ENCODE results near the gene GLYATL3.
A peak's percentile ranks its signal among the peaks of the same experiment; 100 is the strongest.

Gene GLYATL3

GRCh38 chr6:49499623-49500022 is at the start of gene GLYATL3:
GLYATL3 (plus strand) TSS chr6:49499923; CDS start chr6:49511991, 12,068 bp downstream.
- no peak within 1 kb of the TSS for H3K4me3 ChIP-seq
- H3K9me3 ChIP-seq (ENCODE audit: low read depth, low read length) = no peaks in the 10 kb centered on the region
- no peak within 1 kb of the TSS for H3K27ac ChIP-seq
- no peak within 1 kb of the TSS for H3K9ac ChIP-seq (ENCODE audit: insufficient read length)
- DNase-seq (ENCODE audit: low read depth, low spot score) = no peak
- TF ChIP-seq POLR2AphosphoS5 (IDR thresholded peaks at IDR 0.05; ENCODE audit: borderline replicate concordance, low read depth, low read length) (no peak), FOXP2 (optimal IDR thresholded peaks at IDR 0.05; ENCODE audit: control extremely low read depth, extremely low read length, insufficient read depth) (no peak), EZH2 (IDR thresholded peaks at IDR 0.05) (no peak)
- H3K36me3 ChIP-seq (ENCODE audit: insufficient read depth, low read length) = no peaks in the 10 kb centered on the region

DNA sequence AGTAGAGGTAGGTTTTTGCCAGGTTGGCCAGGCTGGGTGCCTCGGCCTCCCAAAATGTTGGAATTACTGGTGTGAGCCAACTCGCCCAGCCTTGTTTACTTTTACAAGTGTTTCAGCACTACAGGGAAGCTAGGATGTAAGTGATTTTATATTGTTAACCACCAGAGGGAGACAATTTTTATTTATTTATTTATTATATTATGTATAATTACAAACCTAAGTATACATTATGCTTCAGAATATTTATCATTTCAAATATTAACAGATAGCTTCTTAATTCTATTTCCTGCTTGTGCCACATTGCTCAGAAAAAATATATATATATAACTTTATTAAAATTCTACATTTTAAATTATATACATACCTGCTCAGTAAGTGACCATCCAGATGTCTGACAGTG is 46.5 kb upstream of the GLYATL3 start:
- H3K9ac ChIP-seq (ENCODE audit: insufficient read length) = no peak overlapping the region
- TF ChIP-seq EZH2 (IDR thresholded peaks at IDR 0.05) (no peak), FOXP2 (optimal IDR thresholded peaks at IDR 0.05; ENCODE audit: control extremely low read depth, extremely low read length, insufficient read depth) (no peak), POLR2AphosphoS5 (IDR thresholded peaks at IDR 0.05; ENCODE audit: borderline replicate concordance, low read depth, low read length) (no peak)
- H3K36me3 ChIP-seq (ENCODE audit: insufficient read depth, low read length) = peaks cover 36% of the 10 kb centered on the region
- no peak overlapping the region for H3K27ac ChIP-seq
- H3K9me3 ChIP-seq (ENCODE audit: low read depth, low read length) = no peaks in the 10 kb centered on the region
- no peak overlapping the region for H3K4me3 ChIP-seq
- DNase-seq (ENCODE audit: low read depth, low spot score) = no peak

DNA sequence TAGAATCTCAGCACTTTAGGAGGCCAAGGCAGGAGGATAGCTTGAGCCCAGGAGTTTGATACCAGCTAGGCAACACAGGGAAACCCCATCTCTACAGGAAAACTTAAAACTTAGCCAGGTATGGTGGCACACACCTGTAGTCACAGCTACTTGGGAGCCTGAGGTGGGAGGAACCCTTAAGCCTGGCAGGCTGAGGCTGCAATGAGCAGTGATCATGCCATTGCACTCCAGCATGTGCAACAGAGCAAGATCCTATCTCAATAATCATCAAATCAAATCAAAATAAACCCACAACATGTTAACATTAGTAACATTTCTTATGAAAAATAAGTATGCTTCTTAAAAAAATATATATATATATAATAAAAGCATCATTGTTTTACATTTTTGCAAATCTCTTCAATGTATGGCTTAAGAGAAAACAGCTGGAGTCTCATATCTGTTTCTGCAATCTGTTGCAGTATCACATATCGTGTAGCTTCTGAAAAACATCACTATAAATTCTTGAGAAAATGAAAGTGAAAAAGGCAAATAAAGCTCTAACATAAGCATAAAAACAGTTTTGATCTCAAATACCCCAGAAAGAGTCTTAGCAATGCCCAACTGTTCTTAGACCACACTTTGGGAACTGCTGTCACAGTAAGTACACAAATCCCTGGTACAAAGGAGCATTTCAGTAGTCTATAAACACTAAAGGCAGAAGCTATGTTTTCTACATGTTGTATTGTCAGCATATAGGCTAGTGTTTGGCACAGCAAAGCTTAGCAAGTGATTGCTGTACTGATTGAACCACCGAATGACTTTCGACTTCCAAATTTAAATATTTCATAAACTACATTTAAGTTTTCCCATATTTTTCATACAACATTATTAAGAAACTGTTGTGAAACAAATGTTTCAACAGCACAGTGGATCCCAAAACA is 44.7 kb upstream of the GLYATL3 start:
- no peak overlapping the region for H3K9ac ChIP-seq (ENCODE audit: insufficient read length)
- TF ChIP-seq FOXP2 (optimal IDR thresholded peaks at IDR 0.05; ENCODE audit: control extremely low read depth, extremely low read length, insufficient read depth) (no peak), EZH2 (IDR thresholded peaks at IDR 0.05) (no peak), POLR2AphosphoS5 (IDR thresholded peaks at IDR 0.05; ENCODE audit: borderline replicate concordance, low read depth, low read length) (no peak)
- no peak for DNase-seq (ENCODE audit: low read depth, low spot score)

GRCh38 chr6:49457771-49458170 is 42.0 kb upstream of the GLYATL3 start:
- H3K4me3 ChIP-seq = no peak overlapping the region
- no peak for TF ChIP-seq EZH2 (IDR thresholded peaks at IDR 0.05)
- no peak for TF ChIP-seq POLR2AphosphoS5 (IDR thresholded peaks at IDR 0.05; ENCODE audit: borderline replicate concordance, low read depth, low read length)
- peaks cover 24% of the 10 kb centered on the region for H3K36me3 ChIP-seq (ENCODE audit: insufficient read depth, low read length)
- no peaks in the 10 kb centered on the region for H3K9me3 ChIP-seq (ENCODE audit: low read depth, low read length)
- DNase-seq (ENCODE audit: low read depth, low spot score) = no peak
- no peak overlapping the region for H3K27ac ChIP-seq
- H3K9ac ChIP-seq (ENCODE audit: insufficient read length) = no peak overlapping the region

More for the DNA sequence above, 44.7 kb upstream of the GLYATL3 start:
- Histone ChIP-seq H3K27ac (no peak overlapping the region), H3K9me3 (ENCODE audit: low read depth, low read length) (no peaks in the 10 kb centered on the region), H3K4me3 (no peak overlapping the region), H3K36me3 (ENCODE audit: insufficient read depth, low read length) (peaks cover 36% of the 10 kb centered on the region)

DNA sequence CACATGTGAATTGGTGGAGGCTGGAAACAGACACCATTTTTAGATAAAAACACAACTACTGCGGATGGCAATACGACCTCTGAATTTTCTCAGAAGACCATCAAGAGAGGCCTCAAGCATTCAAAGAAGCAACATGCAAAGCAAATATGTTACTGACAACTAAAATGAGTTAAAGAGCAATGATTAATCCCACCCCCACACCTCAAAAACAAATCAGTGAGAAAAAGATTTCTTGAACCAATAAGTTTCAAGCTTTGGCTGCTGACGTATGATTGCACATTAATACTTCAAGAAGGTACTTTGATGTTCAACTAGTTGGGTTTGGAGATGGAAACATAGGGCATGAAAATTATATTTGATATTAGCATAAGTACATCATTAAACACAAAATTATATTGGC is 37.7 kb upstream of the GLYATL3 start:
- Histone ChIP-seq H3K9ac (ENCODE audit: insufficient read length) (peak overlapping the region; percentile 92), H3K27ac (no peak overlapping the region), H3K9me3 (ENCODE audit: low read depth, low read length) (no peaks in the 10 kb centered on the region), H3K4me3 (peak overlapping the region; percentile 95), H3K36me3 (ENCODE audit: insufficient read depth, low read length) (peaks cover 15% of the 10 kb centered on the region)
- no peak for DNase-seq (ENCODE audit: low read depth, low spot score)
- TF ChIP-seq EZH2 (IDR thresholded peaks at IDR 0.05) (no peak), POLR2AphosphoS5 (IDR thresholded peaks at IDR 0.05; ENCODE audit: borderline replicate concordance, low read depth, low read length) (no peak), FOXP2 (optimal IDR thresholded peaks at IDR 0.05; ENCODE audit: control extremely low read depth, extremely low read length, insufficient read depth) (no peak)

- H3K9me3 ChIP-seq (ENCODE audit: low read depth, low read length) = no peaks in the 10 kb centered on the region
- TF ChIP-seq POLR2AphosphoS5 (IDR thresholded peaks at IDR 0.05; ENCODE audit: borderline replicate concordance, low read depth, low read length) (no peak), FOXP2 (optimal IDR thresholded peaks at IDR 0.05; ENCODE audit: control extremely low read depth, extremely low read length, insufficient read depth) (no peak), EZH2 (IDR thresholded peaks at IDR 0.05) (no peak)
- peak overlapping the region; percentile 92 for H3K9ac ChIP-seq (ENCODE audit: insufficient read length)
- DNase-seq (ENCODE audit: low read depth, low spot score) = no peak
- no peak overlapping the region for H3K27ac ChIP-seq
- peaks cover 11% of the 10 kb centered on the region for H3K36me3 ChIP-seq (ENCODE audit: insufficient read depth, low read length)
- H3K4me3 ChIP-seq = peak overlapping the region; percentile 95
These were observed 37.2 kb upstream of the GLYATL3 start for GRCh38 chr6:49462599-49462926.

DNA sequence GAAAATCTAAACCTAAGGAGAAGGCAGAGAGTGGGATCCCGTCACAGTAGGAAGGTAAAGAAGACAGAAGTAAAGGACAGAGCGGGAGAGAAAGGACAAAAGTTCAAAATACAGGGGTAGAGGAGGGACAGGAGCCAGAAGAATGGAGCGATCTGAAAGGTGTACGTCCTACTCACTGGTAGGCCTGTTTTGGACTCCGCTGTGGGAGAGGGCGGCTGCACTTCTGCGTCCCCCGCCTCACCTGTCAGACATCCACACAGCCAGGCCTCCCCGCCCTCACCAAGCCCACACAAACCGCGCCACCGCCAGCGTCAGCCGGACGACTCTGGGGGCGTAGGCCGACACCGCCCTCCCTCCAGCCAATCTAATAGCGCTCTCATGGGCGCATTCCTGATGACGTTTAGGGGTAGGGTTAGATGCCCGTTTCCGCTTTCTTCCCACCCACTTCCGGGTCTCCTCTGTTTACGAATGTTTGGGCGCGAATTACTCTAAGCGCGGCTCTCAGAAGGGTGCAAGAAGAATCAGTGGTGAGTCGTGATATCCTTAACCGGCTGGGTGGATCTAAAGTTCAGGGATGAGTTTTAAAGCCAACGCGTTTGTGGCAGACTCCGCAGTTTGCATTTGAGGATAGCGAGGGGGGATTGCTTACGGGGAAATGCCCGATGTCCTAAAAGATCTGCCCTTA is 36.7 kb upstream of the GLYATL3 start, which contains the start of the genes CENPQ and MMUT:
TSS of gene CENPQ (plus strand) at position 444 of the 685 bp plus-strand sequence. CDS start 6,807 bp downstream, outside the sequence.
TSS of gene MMUT (minus strand) at position 327 of the 685 bp plus-strand sequence. CDS start 3,787 bp downstream, outside the sequence.
- TF ChIP-seq EZH2 (IDR thresholded peaks at IDR 0.05) (no peak), FOXP2 (optimal IDR thresholded peaks at IDR 0.05; ENCODE audit: control extremely low read depth, extremely low read length, insufficient read depth) (no peak), POLR2AphosphoS5 (IDR thresholded peaks at IDR 0.05; ENCODE audit: borderline replicate concordance, low read depth, low read length) (peak; percentile 94; the same call in 1 of the 2 replicates)
- H3K36me3 ChIP-seq (ENCODE audit: insufficient read depth, low read length) = peaks cover 6% of the 10 kb centered on the region
- DNase-seq (ENCODE audit: low read depth, low spot score) = peak; percentile 82
- no peaks in the 10 kb centered on the region for H3K9me3 ChIP-seq (ENCODE audit: low read depth, low read length)
- H3K27ac ChIP-seq = peak within 1 kb of the TSS; percentile 65
- H3K4me3 ChIP-seq = peak within 1 kb of the TSS; percentile 95
- H3K9ac ChIP-seq (ENCODE audit: insufficient read length) = peak within 1 kb of the TSS; percentile 92

- peaks cover 3% of the 10 kb centered on the region; the same call in 1 of the 2 replicates for H3K36me3 ChIP-seq (ENCODE audit: insufficient read depth, low read length)
- TF ChIP-seq FOXP2 (optimal IDR thresholded peaks at IDR 0.05; ENCODE audit: control extremely low read depth, extremely low read length, insufficient read depth) = no peak
- DNase-seq (ENCODE audit: low read depth, low spot score) = no peak
- H3K9ac ChIP-seq (ENCODE audit: insufficient read length) = peak overlapping the region; percentile 92
- H3K9me3 ChIP-seq (ENCODE audit: low read depth, low read length) = no peaks in the 10 kb centered on the region
- peak overlapping the region; percentile 95 for H3K4me3 ChIP-seq
- peak overlapping the region; percentile 65 for H3K27ac ChIP-seq
These were observed 36.1 kb upstream of the GLYATL3 start for GRCh38 chr6:49463612-49463967.
